Nephron progenitor cell (in vitro differentiated cells): ENCODE results near the gene PRKRIP1.
"Not testable (repeated sequence)": the region's sequence is repeated elsewhere in the genome, so short reads cannot be mapped to it uniquely, and the experiment has no call there.

Source experiments
- DNase-seq: peaks from one replicate; pipeline ENCODE4 v3.0.0; 2021
- H3K27ac Mint-ChIP-seq: 2 replicates; pipeline ENCODE4 v1.8.0; 2021; ENCODE audit warnings: mild to moderate bottlenecking, moderate library complexity, mixed read lengths
- H3K27me3 Mint-ChIP-seq: 2 replicates; pipeline ENCODE4 v1.8.0; 2021; ENCODE audit warnings: mild to moderate bottlenecking, low read depth, mixed read lengths; ENCODE audit not compliant: poor library complexity
- H3K36me3 Mint-ChIP-seq: 2 replicates; pipeline ENCODE4 v1.8.0; 2021; ENCODE audit warnings: low read depth, mixed read lengths
- H3K4me1 Mint-ChIP-seq: 2 replicates; pipeline ENCODE4 v1.8.0; 2021; ENCODE audit warnings: mixed read lengths
- H3K4me3 Mint-ChIP-seq: 2 replicates; pipeline ENCODE4 v1.8.0; 2021; ENCODE audit warnings: mild to moderate bottlenecking, moderate library complexity, mixed read lengths
- H3K9me3 Mint-ChIP-seq: 2 replicates; pipeline ENCODE4 v1.8.0; 2021; ENCODE audit warnings: mild to moderate bottlenecking, moderate library complexity, mixed read lengths
- CTCF ChIP-seq: fragments of 200-600 bp; sonication (generic); IDR thresholded peaks from 2 replicates; pipeline ENCODE4 v1.5.0; 2021; ENCODE audit warnings: antibody characterized with exemption

The PRKRIP1 gene

GRCh38 chr7:102452451-102452850 lies 56.3 kb downstream of the PRKRIP1 start:
- no peak for TF ChIP-seq CTCF
- no peaks in the 10 kb centered on the region for H3K9me3 Mint-ChIP-seq
- DNase-seq, result no peak
- no peak overlapping the region for H3K4me3 Mint-ChIP-seq
- peaks cover 10% of the 10 kb centered on the region for H3K4me1 Mint-ChIP-seq
- peaks cover 14% of the 10 kb centered on the region for H3K36me3 Mint-ChIP-seq
- H3K27ac Mint-ChIP-seq, result no peak overlapping the region
- H3K27me3 Mint-ChIP-seq, result no peaks in the 10 kb centered on the region

- H3K4me1 Mint-ChIP-seq, result peaks cover 10% of the 10 kb centered on the region
- no peak overlapping the region for H3K4me3 Mint-ChIP-seq
- no peaks in the 10 kb centered on the region for H3K27me3 Mint-ChIP-seq
- no peaks in the 10 kb centered on the region for H3K9me3 Mint-ChIP-seq
- peaks cover 21% of the 10 kb centered on the region for H3K36me3 Mint-ChIP-seq
- no peak for TF ChIP-seq CTCF
- DNase-seq, result no peak
- H3K27ac Mint-ChIP-seq, result no peak overlapping the region
These were observed 57.2 kb downstream of the PRKRIP1 start for GRCh38 chr7:102453319-102453718.

- TF ChIP-seq CTCF, result no peak
- H3K27ac Mint-ChIP-seq, result no peak overlapping the region
- no peaks in the 10 kb centered on the region for H3K9me3 Mint-ChIP-seq
- H3K27me3 Mint-ChIP-seq, result no peaks in the 10 kb centered on the region
- peaks cover 10% of the 10 kb centered on the region for H3K4me1 Mint-ChIP-seq
- peaks cover 19% of the 10 kb centered on the region for H3K36me3 Mint-ChIP-seq
- H3K4me3 Mint-ChIP-seq, result no peak overlapping the region
- DNase-seq, result no peak
These were observed 58.3 kb downstream of the PRKRIP1 start for GRCh38 chr7:102454468-102454867.

GRCh38 chr7:102454932-102455331 lies 58.8 kb downstream of the PRKRIP1 start:
- not testable (repeated sequence) for H3K27me3 Mint-ChIP-seq, H3K4me3 Mint-ChIP-seq, DNase-seq, H3K9me3 Mint-ChIP-seq, H3K4me1 Mint-ChIP-seq
- H3K36me3 Mint-ChIP-seq, result peaks cover 19% of the 10 kb centered on the region
- H3K27ac Mint-ChIP-seq, result peak overlapping the region; percentile 66

GRCh38 chr7:102455596-102455995 lies 59.4 kb downstream of the PRKRIP1 start:
- H3K36me3 Mint-ChIP-seq, result peaks cover 19% of the 10 kb centered on the region
- no peaks in the 10 kb centered on the region for H3K9me3 Mint-ChIP-seq

GRCh38 chr7:102456327-102456726 lies 60.2 kb downstream of the PRKRIP1 start:
- no peaks in the 10 kb centered on the region for H3K9me3 Mint-ChIP-seq
- H3K27ac Mint-ChIP-seq, result peak overlapping the region; percentile 96
- DNase-seq, result no peak
- peaks cover 8% of the 10 kb centered on the region for H3K4me1 Mint-ChIP-seq
- TF ChIP-seq CTCF, result no peak
- H3K36me3 Mint-ChIP-seq, result peaks cover 19% of the 10 kb centered on the region
- no peaks in the 10 kb centered on the region for H3K27me3 Mint-ChIP-seq
- no peak overlapping the region for H3K4me3 Mint-ChIP-seq

More at GRCh38 chr7:102455596-102455995, 59.4 kb downstream of the PRKRIP1 start:
- TF ChIP-seq CTCF, result no peak
- Mint-ChIP-seq H3K4me3 (no peak overlapping the region), H3K4me1 (peaks cover 10% of the 10 kb centered on the region), H3K27me3 (no peaks in the 10 kb centered on the region), H3K27ac (peak overlapping the region; percentile 25)
- DNase-seq, result no peak
